Uterus (tissue), 2 donors: ENCODE results near the gene ATP5MK.
"Not testable (repeated sequence)": the region's sequence is repeated elsewhere in the genome, so short reads cannot be mapped to it uniquely, and the experiment has no call there.

ENCODE experiments used
- POLR2A ChIP-seq, 2 donors: fragments of 450-650 bp; IDR thresholded peaks; one replicate each; pipeline ENCODE4 v1.6.1; 2016; ENCODE audit warnings: antibody characterized with exemption in 2 of 2, mild to moderate bottlenecking in 1 of 2, moderate library complexity in 1 of 2
- TF ChIP-seq, protein P1 (sequence below), 4 experiments: fragments of 200-600 bp in 2 of 4; fragments of 450-650 bp in 2 of 4; sonication (generic) in 2 of 4; IDR thresholded peaks; one replicate each; pipeline ENCODE4 v1.5.1; 2016 to 2019; ENCODE audit warnings: antibody characterized with exemption in 4 of 4, mild to moderate bottlenecking in 2 of 4, moderate library complexity in 1 of 4

DNA sequence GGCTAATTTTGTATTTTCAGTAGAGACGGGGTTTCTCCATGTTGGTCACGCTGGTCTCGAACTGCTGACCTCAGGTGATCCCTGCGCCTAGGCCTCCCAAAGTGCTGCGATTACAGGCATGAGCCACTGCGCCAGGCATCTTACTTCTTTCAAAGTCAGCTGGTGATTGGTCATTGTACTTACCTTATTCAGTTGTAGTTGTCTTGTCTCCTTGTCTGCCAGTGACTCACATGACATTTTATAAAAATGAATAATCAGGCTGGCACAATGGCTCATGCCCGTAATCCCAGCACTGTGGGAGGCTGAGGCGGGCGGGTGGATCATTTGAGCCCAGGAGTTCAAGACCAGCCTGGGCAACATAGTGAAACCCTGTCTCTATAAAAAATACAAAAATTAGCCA, 35.5 kb downstream of the ATP5MK start:
- TF ChIP-seq, protein P1, sequence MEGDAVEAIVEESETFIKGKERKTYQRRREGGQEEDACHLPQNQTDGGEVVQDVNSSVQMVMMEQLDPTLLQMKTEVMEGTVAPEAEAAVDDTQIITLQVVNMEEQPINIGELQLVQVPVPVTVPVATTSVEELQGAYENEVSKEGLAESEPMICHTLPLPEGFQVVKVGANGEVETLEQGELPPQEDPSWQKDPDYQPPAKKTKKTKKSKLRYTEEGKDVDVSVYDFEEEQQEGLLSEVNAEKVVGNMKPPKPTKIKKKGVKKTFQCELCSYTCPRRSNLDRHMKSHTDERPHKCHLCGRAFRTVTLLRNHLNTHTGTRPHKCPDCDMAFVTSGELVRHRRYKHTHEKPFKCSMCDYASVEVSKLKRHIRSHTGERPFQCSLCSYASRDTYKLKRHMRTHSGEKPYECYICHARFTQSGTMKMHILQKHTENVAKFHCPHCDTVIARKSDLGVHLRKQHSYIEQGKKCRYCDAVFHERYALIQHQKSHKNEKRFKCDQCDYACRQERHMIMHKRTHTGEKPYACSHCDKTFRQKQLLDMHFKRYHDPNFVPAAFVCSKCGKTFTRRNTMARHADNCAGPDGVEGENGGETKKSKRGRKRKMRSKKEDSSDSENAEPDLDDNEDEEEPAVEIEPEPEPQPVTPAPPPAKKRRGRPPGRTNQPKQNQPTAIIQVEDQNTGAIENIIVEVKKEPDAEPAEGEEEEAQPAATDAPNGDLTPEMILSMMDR (IDR thresholded peaks at IDR 0.05) = not testable (repeated sequence)
- TF ChIP-seq POLR2A (IDR thresholded peaks at IDR 0.05) = not testable (repeated sequence)
